Measurements from ENCODE around the gene KDM2A.

The KDM2A gene

GRCh38 chr11:67303835-67304411, 184.9 kb downstream of the KDM2A start:
- ChIA-PET POLR2A (interaction anchor here (1.0 to 4.5 kb wide), 4 partner anchors 11 to 16 kb away, joined by 3 to 28 read pairs (median 4); partner anchors contain the start of gene ANKRD13D), CTCF (interaction anchor here (1.0 to 2.4 kb wide), 9 partner anchors 10 to 47 kb away, joined by 3 to 9 read pairs (median 7); no protein-coding TSS in a partner anchor)
- TF ChIP-seq CTCF (IDR thresholded peaks at IDR 0.05; ENCODE audit: insufficient read depth, low read length, missing control alignments) = no peak
- peak overlapping the region; percentile 86 for H3K4me3 ChIP-seq (ENCODE audit: low read depth, low read length)
- DNase-seq (ENCODE audit: low read depth, low spot score) = no peak

- no peak for TF ChIP-seq CTCF (IDR thresholded peaks at IDR 0.05; ENCODE audit: insufficient read depth, low read length, missing control alignments)
- DNase-seq (ENCODE audit: low read depth, low spot score) = no peak
- CTCF ChIA-PET = interaction anchor here (0.7 to 2.4 kb wide), 5 partner anchors 13 to 96 kb away, joined by 3 to 9 read pairs (median 6); no protein-coding TSS in a partner anchor
- POLR2A ChIA-PET = interaction anchor here (4.5 kb wide), 1 partner anchor 11 kb away, joined by 28 read pairs; no protein-coding TSS in a partner anchor
- H3K4me3 ChIP-seq (ENCODE audit: low read depth, low read length) = peak overlapping the region; percentile 86
These were observed 185.5 kb downstream of the KDM2A start for GRCh38 chr11:67304511-67305113.

- no peak for TF ChIP-seq CTCF (IDR thresholded peaks at IDR 0.05; ENCODE audit: insufficient read depth, low read length, missing control alignments)
- DNase-seq (ENCODE audit: low read depth, low spot score) = no peak
- no peak overlapping the region for H3K4me3 ChIP-seq (ENCODE audit: low read depth, low read length)
- CTCF ChIA-PET = interaction anchor here (0.8 to 3.3 kb wide), 4 partner anchors 10 to 44 kb away, joined by 3 to 20 read pairs (median 3); no protein-coding TSS in a partner anchor
- POLR2A ChIA-PET = no interaction called here
These were observed 187.9 kb downstream of the KDM2A start for GRCh38 chr11:67306769-67307544.

GRCh38 chr11:67307545-67308001, 188.5 kb downstream of the KDM2A start:
- TF ChIP-seq CTCF (IDR thresholded peaks at IDR 0.05; ENCODE audit: insufficient read depth, low read length, missing control alignments) = no peak
- POLR2A ChIA-PET = interaction anchor here (0.8 kb wide), 1 partner anchor 10 kb away, joined by 3 read pairs; no protein-coding TSS in a partner anchor
- no peak overlapping the region for H3K4me3 ChIP-seq (ENCODE audit: low read depth, low read length)
- no peak for DNase-seq (ENCODE audit: low read depth, low spot score)
- CTCF ChIA-PET = interaction anchor here (1.3 to 3.3 kb wide), 3 partner anchors 10 to 44 kb away, joined by 3 to 20 read pairs (median 3); no protein-coding TSS in a partner anchor
